MM.1S (cell line): ENCODE results near the gene FOXO1.

Experiments used
- CTCF ChIP-seq: fragments of 300-600 bp; sonication (generic); IDR thresholded peaks from 2 replicates; pipeline ENCODE4 v1.5.1; 2016; ENCODE audit warnings: antibody characterized with exemption, low read length, mixed read lengths
- EZH2 ChIP-seq: fragments of 300-600 bp; sonication (generic); optimal IDR thresholded peaks from 2 replicates; pipeline ENCODE3; 2017; ENCODE audit warnings: low read depth, mild to moderate bottlenecking, antibody characterized with exemption, low read length, mixed read lengths
- EZH2phosphoT487 ChIP-seq: fragments of 300-600 bp; sonication (generic); IDR thresholded peaks from 2 replicates; pipeline ENCODE4 v1.6.1; 2018; ENCODE audit warnings: antibody characterized with exemption, low read length

GRCh38 chr13:40657951-40658350 is 8.5 kb downstream of the FOXO1 start:
- TF ChIP-seq CTCF: no peak
- no peak for TF ChIP-seq EZH2phosphoT487
- TF ChIP-seq EZH2: no peak
